K562 (cell line): ENCODE measurements around the gene ARNT2. TPM values are rescaled to one million over a fixed set of nuclear protein-coding genes. Genes with fewer than 3 reads are reported as not detected.

Experiments
- ATAC-seq: fragments of 200-7000 bp; cut with Tn5 transposase; 3 replicates; pipeline ENCODE4 v1.9.1; 2020; ENCODE audit warnings: moderate library complexity
- BruUV-seq: library from RNA; stranded (reverse); fragments of 400-500 nt; replicated peaks from 2 replicates; lab custom pipeline; 2021; lab: Mats Ljungman, UMichigan
- CTCF ChIA-PET: fragments of 300-600 bp; formaldehyde crosslinking; extraction: SDS; loops from one replicate; lab custom pipeline; 2021; ENCODE audit warnings: low intra/inter-chr PET ratio; lab: Yijun Ruan, JAX
- POLR2A ChIA-PET: fragments of 300-600, 350-650 bp; sonication (Branson Sonifier 250); formaldehyde crosslinking; extraction: SDS; loops from one replicate; lab custom pipeline; 2021; ENCODE audit warnings: antibody characterized with exemption, inconsistent platforms; lab: Yijun Ruan, JAX
- DNase-seq, 4 experiments: peaks; one replicate each; pipeline versions ENCODE4 v3.0.0 to v3.0.0-alpha.2; 2011 to 2018; ENCODE audit warnings: low spot score in 3 of 4, mixed read lengths in 3 of 4; ENCODE audit errors: extremely low read depth in 1 of 4
- FAIRE-seq: peaks from 2 replicates; lab custom pipeline; 2011; peaks lifted over from hg19 to GRCh38; lab: Jason Lieb, UNC
- H2AFZ ChIP-seq: 2 replicates; pipeline ENCODE4 v1.6.0; 2011; ENCODE audit warnings: low read depth, low read length, control low read depth, inconsistent platforms
- H3K27ac ChIP-seq: fragments of 200-600 bp; 3 replicates; pipeline ENCODE4 v1.8.0; 2011; ENCODE audit warnings: low read depth, mild to moderate bottlenecking, control low read depth, inconsistent platforms, low read length, moderate library complexity, mixed read lengths; ENCODE audit errors: extremely low read depth
- H3K27me3 ChIP-seq, 2 experiments: fragments of 300-600 bp in 1 of 2; 2 replicates in 1 of 2; 3 replicates in 1 of 2; pipeline versions ENCODE4 v1.6.0 to v1.8.0; 2011; ENCODE audit warnings: inconsistent platforms in 2 of 2, low read length in 2 of 2, mild to moderate bottlenecking in 1 of 2, mixed read lengths in 1 of 2, moderate library complexity in 1 of 2; ENCODE audit not compliant: control insufficient read depth in 2 of 2, insufficient read depth in 2 of 2
- H3K36me3 ChIP-seq: fragments of 300-600 bp; 3 replicates; pipeline ENCODE4 v1.8.0; 2011; ENCODE audit warnings: mild to moderate bottlenecking, low read length, inconsistent platforms; ENCODE audit not compliant: control insufficient read depth, insufficient read depth
- H3K4me1 ChIP-seq, 2 experiments: fragments of 200-600 bp in 1 of 2; replicated peaks in 1 of 2; 2 replicates in 1 of 2; 3 replicates in 1 of 2; pipeline versions ENCODE4 v1.5.1 to v1.8.0; 2011; ENCODE audit warnings: inconsistent platforms in 2 of 2, low read length in 2 of 2, mild to moderate bottlenecking in 1 of 2, mixed read lengths in 1 of 2, moderate library complexity in 1 of 2; ENCODE audit not compliant: control insufficient read depth in 2 of 2, insufficient read depth in 2 of 2
- H3K4me2 ChIP-seq: 2 replicates; pipeline ENCODE4 v1.6.1; 2011; ENCODE audit warnings: low read length, control low read depth, inconsistent platforms, mixed read lengths; ENCODE audit not compliant: insufficient read depth
- H3K4me3 ChIP-seq: fragments of 200-600 bp; sonication (generic), shearing (Covaris generic); 2 replicates; pipeline ENCODE4 v1.5.1; 2016; ENCODE audit warnings: control low read depth, inconsistent platforms
- H3K79me2 ChIP-seq: fragments of 200-600 bp; 3 replicates; pipeline ENCODE4 v1.8.0; 2011; ENCODE audit warnings: low read length, inconsistent platforms; ENCODE audit not compliant: control insufficient read depth, insufficient read depth
- H3K9ac ChIP-seq, 2 experiments: 2 replicates each; pipeline versions ENCODE4 v1.6.0 to v1.6.1; 2011; ENCODE audit warnings: low read depth in 2 of 2, low read length in 2 of 2, control low read depth in 1 of 2, inconsistent platforms in 1 of 2, mild to moderate bottlenecking in 1 of 2, mixed read lengths in 1 of 2; ENCODE audit not compliant: insufficient read depth in 1 of 2
- H3K9me1 ChIP-seq: one replicate; pipeline ENCODE4 v1.6.0; 2011; ENCODE audit warnings: inconsistent platforms, mild to moderate bottlenecking, low read length, moderate library complexity; ENCODE audit not compliant: control insufficient read depth, insufficient read depth
- H3K9me3 ChIP-seq: replicated peaks from 2 replicates; pipeline ENCODE4 v1.5.1; 2011; ENCODE audit warnings: low read depth, low read length, inconsistent platforms; ENCODE audit not compliant: control insufficient read depth, insufficient read depth
- H4K20me1 ChIP-seq: replicated peaks from 2 replicates; pipeline ENCODE4 v1.6.1; 2011; ENCODE audit warnings: low read length, inconsistent platforms, mixed read lengths; ENCODE audit not compliant: control insufficient read depth, insufficient read depth
- CCNT2 ChIP-seq: IDR thresholded peaks from 2 replicates; pipeline ENCODE4 v1.6.1; 2011; ENCODE audit warnings: borderline replicate concordance, low read depth, mild to moderate bottlenecking, moderate library complexity, mixed read lengths, low read length; ENCODE audit not compliant: insufficient read length; ENCODE audit errors: extremely low read depth
- FOS ChIP-seq: IDR thresholded peaks from 3 replicates; pipeline ENCODE4 v1.6.1; 2011; ENCODE audit not compliant: insufficient read length; ENCODE audit errors: extremely low read depth
- FOXA3 ChIP-seq, 2 experiments: fragments of 450-650 bp in 1 of 2; sonication (generic) in 1 of 2; formaldehyde crosslinking; IDR thresholded peaks in 1 of 2; conservative IDR thresholded peaks in 1 of 2; 2 replicates each; pipeline versions ENCODE4 v1.4.0 to v1.8.0; 2020 to 2022; ENCODE audit warnings: mild to moderate bottlenecking in 2 of 2, missing genetic modification reagents in 1 of 2
- HBP1 ChIP-seq: fragments of 450-650 bp; formaldehyde crosslinking; IDR thresholded peaks from 2 replicates; pipeline ENCODE4 v1.4.0; 2022; ENCODE audit warnings: missing genetic modification characterization
- HDAC3 ChIP-seq: fragments of 450-650 bp; IDR thresholded peaks from 2 replicates; pipeline ENCODE4 v1.6.1; 2018; ENCODE audit warnings: borderline replicate concordance, mild to moderate bottlenecking, moderate library complexity; ENCODE audit not compliant: partially characterized antibody
- HOXB6 ChIP-seq: fragments of 250-450 bp; sonication (Bioruptor Pico); IDR thresholded peaks from 2 replicates; pipeline ENCODE4 v1.5.1; 2022; ENCODE audit warnings: mild to moderate bottlenecking, borderline replicate concordance
- NCOA2 ChIP-seq, 2 experiments: fragments of 450-650 bp; IDR thresholded peaks; 2 replicates each; pipeline ENCODE4 v1.6.1; 2018; ENCODE audit warnings: mild to moderate bottlenecking in 2 of 2, moderate library complexity in 1 of 2; ENCODE audit not compliant: partially characterized antibody in 2 of 2
- SNAPC5 ChIP-seq: fragments of 250-450 bp; sonication (Bioruptor Pico); IDR thresholded peaks from 2 replicates; pipeline ENCODE4 v1.8.0; 2021; ENCODE audit warnings: moderate library complexity, mild to moderate bottlenecking, inconsistent platforms
- SRSF7 ChIP-seq: fragments of 200-400 bp; formaldehyde crosslinking; optimal IDR thresholded peaks from 2 replicates; pipeline ENCODE3; 2017; ENCODE audit warnings: mild to moderate bottlenecking, low read depth, low read length
- TAL1 ChIP-seq: fragments of 450-650 bp; IDR thresholded peaks from 2 replicates; pipeline ENCODE4 v1.6.1; 2016; ENCODE audit warnings: mild to moderate bottlenecking
- THRAP3 ChIP-seq: fragments of 450-650 bp; IDR thresholded peaks from 2 replicates; pipeline ENCODE4 v1.6.1; 2016; ENCODE audit warnings: mild to moderate bottlenecking, inconsistent platforms, borderline replicate concordance
- WHSC1 ChIP-seq: IDR thresholded peaks from one replicate; pipeline ENCODE4 v1.6.1; 2012; ENCODE audit warnings: low read length, control low read depth, inconsistent platforms
- ZKSCAN3 ChIP-seq: fragments of 250-450 bp; sonication (Bioruptor Pico); IDR thresholded peaks from 2 replicates; pipeline ENCODE4 v1.4.0; 2020
- ZNF217 ChIP-seq: sonication (generic); formaldehyde crosslinking; IDR thresholded peaks from 2 replicates; pipeline ENCODE4 v1.8.0; 2022; ENCODE audit warnings: mild to moderate bottlenecking, missing genetic modification reagents
- ZNF324 ChIP-seq: fragments of 250-450 bp; sonication (Bioruptor Pico); IDR thresholded peaks from 2 replicates; pipeline ENCODE4 v1.4.0; 2020; ENCODE audit warnings: mild to moderate bottlenecking
- ZNF561 ChIP-seq: fragments of 450-650 bp; formaldehyde crosslinking; conservative IDR thresholded peaks from 2 replicates; pipeline ENCODE4 v1.4.0; 2020; ENCODE audit warnings: mild to moderate bottlenecking, moderate library complexity
- ZNF584 ChIP-seq: fragments of 200-800 bp; sonication (Bioruptor generic); IDR thresholded peaks from 2 replicates; pipeline ENCODE4 v1.6.1; 2016; ENCODE audit warnings: low read depth, mild to moderate bottlenecking, missing genetic modification characterization, missing compliant biosample characterization
- ZNF79 ChIP-seq: fragments of 250-450 bp; sonication (Bioruptor Pico); IDR thresholded peaks from 2 replicates; pipeline ENCODE4 v1.4.0; 2020; ENCODE audit warnings: low read depth, mild to moderate bottlenecking, moderate library complexity
- WGBS: fragments of 100-300 bp; shearing (Covaris generic); methylation state at CpG from one replicate; pipeline ENCODE4 v1.1.6; 2016; ENCODE audit warnings: low coverage, mixed read lengths; ENCODE audit not compliant: insufficient coverage; ENCODE audit errors: missing lambda C conversion rate; 5-methylcytosine and 5-hydroxymethylcytosine counted together
- in situ Hi-C: fragments of 300-500 bp; cut with MboI; formaldehyde crosslinking; loops from 4 replicates; pipeline ENCODE4 v1.15.0; 2018; ENCODE audit warnings: inconsistent platforms, mixed read lengths
- intact Hi-C: fragments of 100-400 bp; cut with micrococcal nuclease; formaldehyde crosslinking; loops from 2 replicates; pipeline ENCODE4 v1.14.2; 2022
- polyA plus RNA-seq, 8 experiments: library from polyadenylated mRNA; depleted of rRNA in 4 of 8; stranded (reverse) in 5 of 8; unstranded in 3 of 8; fragments of >200 nt; fragmentation: Nextera tagmentation in 2 of 8; fragmentation: Illumina TruSeq in 1 of 8; extraction: Ambion mirVana in 2 of 8; extraction: Trizol in 1 of 8; gene quantifications; 2 replicates each; pipeline versions ENCODE4 v1.2.1 to v1.2.3, GENCODE V29; 2011 to 2014; ENCODE audit warnings: inconsistent platforms in 1 of 8, missing spikeins in 1 of 8
- total RNA-seq, 7 experiments: library from RNA; depleted of rRNA in 6 of 7; stranded (reverse); fragments of >200 nt in 6 of 7; fragmentation: Illumina TruSeq in 2 of 7; extraction: Trizol in 2 of 7; gene quantifications; 2 replicates each; pipeline versions ENCODE4 v1.2.1 to v1.2.3, GENCODE V29; 2011 to 2021; ENCODE audit warnings: low replicate concordance in 1 of 7

Gene ARNT2
- total and polyA plus RNA-seq, 9 of the 15 experiments (the other 6 are each of a cell fraction or from before 2014, with no cell fraction given), result 0.01 TPM; not detected in 8

GRCh38 chr15:80554560-80554959, 150.4 kb downstream of the ARNT2 start (continued):
- TF ChIP-seq ZNF217 (CRISPR knock-in tag) (no peak), FOXA3 (CRISPR knock-in tag; conservative IDR thresholded peaks at IDR 0.05 in 1 of 2, IDR thresholded peaks at IDR 0.05 in 1 of 2) (no peak), ZNF324 (CRISPR knock-in tag) (no peak)

- ATAC-seq, result no peak
- Histone ChIP-seq H3K9me3 (no peaks in the 10 kb centered on the region), H3K79me2 (no peaks in the 10 kb centered on the region), H3K4me2 (no peak overlapping the region), H3K4me3 (no peak overlapping the region), H3K36me3 (no peaks in the 10 kb centered on the region), H2AFZ (no peak overlapping the region), H3K27ac (no peak overlapping the region), H3K4me1 (peaks cover 0 to 12% of the 10 kb centered on the region in 2 experiments; a peak in 3 of 5 replicates), H3K9me1 (peaks cover 4% of the 10 kb centered on the region), H3K27me3 (peaks cover 0 to 25% of the 10 kb centered on the region in 2 experiments; a peak in 3 of 5 replicates), H4K20me1 (no peaks in the 10 kb centered on the region; the same call in 1 of the 2 replicates), H3K9ac (no peak overlapping the region)
- 2% methylated on average over 7 of the region's 7 CpGs for WGBS
- FAIRE-seq, result no peak
- in situ Hi-C loops (no loop called here), intact Hi-C loops (no loop called here)
- ChIA-PET POLR2A (no interaction called here), CTCF (no interaction called here)
- TF ChIP-seq HDAC3 (no peak), ZNF79 (CRISPR knock-in tag) (no peak), SRSF7 (no peak), ZKSCAN3 (CRISPR knock-in tag) (no peak), FOS (no peak), ZNF584 (CRISPR knock-in tag) (no peak), NCOA2 (IDR thresholded peaks at IDR 0.05; ENCODE audit: partially characterized antibody in 2 of 2) (no peak), HBP1 (CRISPR knock-in tag) (no peak), CCNT2 (no peak), THRAP3 (no peak), WHSC1 (no peak), HOXB6 (no peak), TAL1 (no peak), ZNF561 (CRISPR knock-in tag) (no peak), ZNF324 (CRISPR knock-in tag) (no peak), SNAPC5 (no peak)
- no peak for DNase-seq
- no TSS peak for BruUV-seq
Measured at GRCh38 chr15:80556694-80557367, 152.6 kb downstream of the ARNT2 start.
